H1 (cell line): ENCODE data around the gene VRK2. TPM values are rescaled to one million over a fixed set of nuclear protein-coding genes. Genes with fewer than 3 reads are reported as not detected.
"Not testable (repeated sequence)": the region's sequence is repeated elsewhere in the genome, so short reads cannot be mapped to it uniquely, and the experiment has no call there.

Experiments used
- CTCF ChIA-PET: fragments of 300-600 bp; sonication (Branson Sonifier 250); formaldehyde crosslinking; loops from one replicate; lab custom pipeline; 2021; ENCODE audit not compliant: partially characterized antibody; lab: Charles Lee
- POLR2A ChIA-PET: fragments of 300-600 bp; sonication (Branson Sonifier 250); formaldehyde crosslinking; loops from one replicate; lab custom pipeline; 2021; ENCODE audit warnings: inconsistent platforms; ENCODE audit not compliant: partially characterized antibody; lab: Charles Lee
- DNase-seq, 2 experiments: peaks; one replicate each; pipeline versions ENCODE4 v3.0.0 to v3.0.0-alpha.2; 2010 to 2022; ENCODE audit warnings: low spot score in 2 of 2, low read depth in 1 of 2, mixed read lengths in 1 of 2
- FAIRE-seq: peaks from 2 replicates; lab custom pipeline; 2011; peaks lifted over from hg19 to GRCh38; lab: Jason Lieb, UNC
- H2AFZ ChIP-seq: 2 replicates; pipeline ENCODE4 v1.8.1; 2012; ENCODE audit warnings: low read length, inconsistent platforms
- H2AK5ac ChIP-seq: 2 replicates; pipeline ENCODE4 v1.6.1; 2013; ENCODE audit warnings: low read depth, low read length
- H2BK120ac ChIP-seq: replicated peaks from 2 replicates; pipeline ENCODE3; 2013; ENCODE audit warnings: low read depth, low read length, inconsistent platforms
- H2BK12ac ChIP-seq: 2 replicates; pipeline ENCODE4 v1.6.1; 2013; ENCODE audit warnings: low read depth, low read length
- H2BK15ac ChIP-seq: 2 replicates; pipeline ENCODE4 v1.6.1; 2013; ENCODE audit warnings: low read length
- H2BK20ac ChIP-seq: 2 replicates; pipeline ENCODE4 v1.6.1; 2013; ENCODE audit warnings: low read length
- H2BK5ac ChIP-seq: 2 replicates; pipeline ENCODE4 v1.6.1; 2013; ENCODE audit warnings: low read depth, low read length
- H3K14ac ChIP-seq: 2 replicates; pipeline ENCODE4 v1.6.1; 2013; ENCODE audit warnings: inconsistent platforms; ENCODE audit not compliant: insufficient read length
- H3K18ac ChIP-seq: 2 replicates; pipeline ENCODE4 v1.6.1; 2013; ENCODE audit warnings: low read length; ENCODE audit errors: extremely low read depth
- H3K23ac ChIP-seq: 2 replicates; pipeline ENCODE4 v1.6.1; 2013; ENCODE audit warnings: inconsistent platforms; ENCODE audit not compliant: insufficient read length
- H3K23me2 ChIP-seq: 2 replicates; pipeline ENCODE4 v1.6.1; 2013; ENCODE audit warnings: low read depth, low read length
- H3K27ac ChIP-seq: 2 replicates; pipeline ENCODE4 v1.6.1; 2011; ENCODE audit warnings: low read depth, low read length, inconsistent platforms
- H3K27me3 ChIP-seq, 4 experiments: replicated peaks in 1 of 4; 1 replicate in 1 of 4; 2 replicates in 3 of 4; pipeline versions ENCODE4 v1.6.1 to v1.8.1; 2011 to 2013; ENCODE audit warnings: low read length in 3 of 4, mild to moderate bottlenecking in 3 of 4, inconsistent platforms in 2 of 4, mixed read lengths in 2 of 4, moderate library complexity in 1 of 4; ENCODE audit not compliant: control insufficient read depth in 3 of 4, insufficient read depth in 3 of 4; ENCODE audit errors: extremely low read depth in 1 of 4
- H3K36me3 ChIP-seq, 4 experiments: 2 replicates each; pipeline versions ENCODE4 v1.6.1 to v1.8.1; 2011 to 2013; ENCODE audit warnings: mild to moderate bottlenecking in 4 of 4, low read length in 3 of 4, moderate library complexity in 2 of 4, control low read depth in 1 of 4, inconsistent platforms in 1 of 4; ENCODE audit not compliant: insufficient read depth in 4 of 4, control insufficient read depth in 2 of 4
- H3K4ac ChIP-seq: replicated peaks from 2 replicates; pipeline ENCODE3; 2013; ENCODE audit warnings: low read length, low read depth, mixed read lengths, inconsistent platforms; ENCODE audit not compliant: insufficient read length
- H3K4me1 ChIP-seq, 4 experiments: replicated peaks in 1 of 4; 1 replicate in 1 of 4; 2 replicates in 3 of 4; pipeline versions ENCODE4 v1.6.1 to v1.8.1; 2011 to 2013; ENCODE audit warnings: low read length in 3 of 4, inconsistent platforms in 2 of 4, mixed read lengths in 1 of 4; ENCODE audit not compliant: insufficient read depth in 4 of 4, control insufficient read depth in 3 of 4
- H3K4me2 ChIP-seq, 2 experiments: 2 replicates each; pipeline versions ENCODE4 v1.6.1 to v1.8.1; 2011 to 2013; ENCODE audit warnings: low read depth in 2 of 2, low read length in 2 of 2, control low read depth in 1 of 2, inconsistent platforms in 1 of 2, mild to moderate bottlenecking in 1 of 2; ENCODE audit not compliant: insufficient read depth in 1 of 2
- H3K4me3 ChIP-seq, 4 experiments: fragments of 200-600, 300-600 bp in 1 of 4; sonication (generic), shearing (Covaris generic), sonication (Bioruptor Twin) in 1 of 4; 2 replicates each; pipeline versions ENCODE4 v1.5.1 to v1.8.1; 2011 to 2016; ENCODE audit warnings: low read length in 4 of 4, low read depth in 3 of 4, control low read depth in 2 of 4, inconsistent platforms in 2 of 4, mild to moderate bottlenecking in 2 of 4, mixed read lengths in 1 of 4, moderate library complexity in 1 of 4; ENCODE audit not compliant: insufficient read depth in 2 of 4; ENCODE audit errors: extremely low read depth in 1 of 4
- H3K56ac ChIP-seq: replicated peaks from 2 replicates; pipeline ENCODE3; 2013; ENCODE audit warnings: low read depth, mild to moderate bottlenecking, mixed read lengths, low read length, inconsistent platforms; ENCODE audit not compliant: insufficient read length
- H3K79me1 ChIP-seq: 2 replicates; pipeline ENCODE4 v1.6.1; 2013; ENCODE audit warnings: low read depth, low read length, control low read depth
- H3K79me2 ChIP-seq, 2 experiments: 2 replicates each; pipeline versions ENCODE4 v1.6.1 to v1.8.1; 2012 to 2013; ENCODE audit warnings: low read length in 2 of 2, mild to moderate bottlenecking in 2 of 2, inconsistent platforms in 1 of 2; ENCODE audit not compliant: insufficient read depth in 2 of 2, control insufficient read depth in 1 of 2
- H3K9ac ChIP-seq, 4 experiments: replicated peaks in 1 of 4; 1 replicate in 1 of 4; 2 replicates in 3 of 4; pipeline versions ENCODE4 v1.6.1 to v1.8.1; 2011 to 2013; ENCODE audit warnings: low read depth in 3 of 4, low read length in 3 of 4, control low read depth in 2 of 4, mild to moderate bottlenecking in 2 of 4, moderate library complexity in 2 of 4, inconsistent platforms in 1 of 4; ENCODE audit errors: extremely low read depth in 1 of 4
- H3K9me3 ChIP-seq, 2 experiments: 2 replicates each; pipeline versions ENCODE4 v1.6.1 to v1.8.1; 2012 to 2013; ENCODE audit warnings: mild to moderate bottlenecking in 2 of 2, moderate library complexity in 2 of 2, control low read depth in 1 of 2, inconsistent platforms in 1 of 2, low read depth in 1 of 2, low read length in 1 of 2, mixed read lengths in 1 of 2; ENCODE audit not compliant: insufficient read depth in 2 of 2
- H4K20me1 ChIP-seq, 2 experiments: replicated peaks in 1 of 2; 2 replicates each; pipeline versions ENCODE3 to v1.8.1; 2011 to 2013; ENCODE audit warnings: inconsistent platforms in 2 of 2, low read length in 2 of 2, mild to moderate bottlenecking in 1 of 2; ENCODE audit not compliant: insufficient read depth in 2 of 2, control insufficient read depth in 1 of 2
- H4K5ac ChIP-seq: 2 replicates; pipeline ENCODE4 v1.6.1; 2013; ENCODE audit warnings: low read length, low read depth, mixed read lengths, inconsistent platforms; ENCODE audit not compliant: insufficient read length
- H4K8ac ChIP-seq: 2 replicates; pipeline ENCODE4 v1.8.0; 2013; ENCODE audit warnings: mild to moderate bottlenecking, moderate library complexity, low read length, inconsistent platforms; ENCODE audit not compliant: insufficient read depth; ENCODE audit errors: extremely low read depth
- H4K91ac ChIP-seq: replicated peaks from 2 replicates; pipeline ENCODE3; 2013; ENCODE audit warnings: low read length, mixed read lengths, inconsistent platforms; ENCODE audit not compliant: insufficient read length
- WGBS, 2 experiments: shearing (Covaris generic) in 1 of 2; methylation state at CpG; one replicate each; pipeline versions ENCODE4 v1.1.6 to v1.1.7; 2013 to 2015; ENCODE audit warnings: low lambda C conversion rate in 2 of 2, mixed read lengths in 2 of 2, inconsistent platforms in 1 of 2, low coverage in 1 of 2, missing lambda C conversion rate in 1 of 2; ENCODE audit not compliant: insufficient replicate concordance in 2 of 2, insufficient coverage in 1 of 2, insufficient read length in 1 of 2; ENCODE audit errors: extremely low coverage in 1 of 2, missing lambda C conversion rate in 1 of 2; 5-methylcytosine and 5-hydroxymethylcytosine counted together
- polyA plus RNA-seq, 7 experiments: library from polyadenylated mRNA; depleted of rRNA in 3 of 7; stranded (reverse) in 5 of 7; unstranded in 2 of 7; fragments of >200 nt in 5 of 7; fragments of 200-250 nt in 2 of 7; gene quantifications; 1 replicate in 5 of 7; 2 replicates in 1 of 7; 4 replicates in 1 of 7; pipeline versions ENCODE4 v1.2.1 to v1.2.3, GENCODE V29; 2011 to 2013; ENCODE audit warnings: missing spikeins in 2 of 7, mixed read lengths in 2 of 7
- total RNA-seq: library from RNA; stranded (reverse); fragmentation: NEBNext Ultra II Directional; extraction: Animal tissue kit (Norgen Biotek cat#: 25700); gene quantifications from 2 replicates; pipeline ENCODE4 v1.2.1, GENCODE V29; 2021

VRK2 gene
- total and polyA plus RNA-seq, 2 of the 8 experiments (the other 6 are each of a cell fraction or from before 2014, with no cell fraction given), result 7.6 to 27.8 TPM

DNA sequence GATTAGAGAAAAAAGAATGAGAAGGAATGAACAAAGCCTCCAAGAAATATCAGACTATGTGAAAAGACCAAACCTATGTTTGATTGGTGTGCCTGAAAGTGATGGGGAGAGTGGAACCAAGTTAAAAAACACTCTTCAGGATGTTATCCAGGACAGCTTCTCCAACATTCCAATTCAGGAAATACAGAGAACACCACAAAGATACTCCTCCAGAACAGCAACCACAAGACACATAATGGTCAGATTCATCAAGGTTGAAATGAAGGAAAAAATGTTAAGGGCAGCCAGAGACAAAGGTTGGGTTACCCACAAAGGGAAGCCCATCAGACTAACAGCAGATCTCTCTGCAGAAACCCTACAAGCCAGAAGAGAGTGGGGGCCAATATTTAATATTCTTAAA is 123.2 kb downstream of the VRK2 start:
- not testable (repeated sequence) for H4K5ac ChIP-seq, H3K9ac ChIP-seq, H3K27ac ChIP-seq, H3K79me1 ChIP-seq, H3K14ac ChIP-seq, H2AFZ ChIP-seq, H3K4ac ChIP-seq, H2AK5ac ChIP-seq, H4K8ac ChIP-seq, H3K9me3 ChIP-seq, H3K4me1 ChIP-seq, H3K4me3 ChIP-seq, H3K18ac ChIP-seq, H3K79me2 ChIP-seq, H2BK5ac ChIP-seq, H2BK15ac ChIP-seq, H2BK12ac ChIP-seq, H4K91ac ChIP-seq, H3K36me3 ChIP-seq, H3K27me3 ChIP-seq, H3K4me2 ChIP-seq, H3K23me2 ChIP-seq, H2BK120ac ChIP-seq, H4K20me1 ChIP-seq, H2BK20ac ChIP-seq, H3K23ac ChIP-seq, DNase-seq, H3K56ac ChIP-seq, FAIRE-seq
- ChIA-PET CTCF (interaction anchor here (1.4 kb wide), 1 partner anchor 12 kb away, joined by 4 read pairs; no protein-coding TSS in a partner anchor), POLR2A (interaction anchor here (0.7 to 1.3 kb wide), 2 partner anchors 39 to 124 kb away, joined by 3 to 4 read pairs; no protein-coding TSS in a partner anchor)

DNA sequence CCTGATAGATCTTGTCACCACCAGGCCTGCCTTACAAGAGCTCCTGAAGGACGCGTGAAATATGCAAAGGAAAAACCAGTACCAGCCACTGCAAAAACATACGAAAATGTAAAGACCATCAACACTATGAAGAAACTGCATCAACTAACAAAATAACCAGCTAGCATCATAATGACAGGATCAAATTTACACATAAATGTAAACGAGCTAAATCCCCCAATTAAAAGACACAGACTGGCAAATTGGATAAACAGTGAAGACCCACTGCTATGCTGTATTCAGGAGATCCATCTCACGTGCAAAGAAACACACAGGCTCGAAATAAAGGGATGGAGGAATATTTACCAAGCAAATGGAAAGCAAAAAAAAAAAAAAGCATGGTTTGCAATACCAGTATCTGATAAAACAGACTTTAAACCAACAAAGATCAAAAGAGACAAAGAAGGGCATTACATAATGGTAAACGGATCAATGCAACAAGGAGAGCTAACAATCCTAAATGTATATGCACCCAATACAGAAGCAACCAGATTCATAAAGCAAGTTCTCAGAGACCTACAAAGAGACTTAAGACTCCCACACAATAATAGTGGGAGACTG is 123.8 kb downstream of the VRK2 start:
- not testable (repeated sequence) for H3K79me1 ChIP-seq, H3K14ac ChIP-seq, H3K27me3 ChIP-seq, H2AFZ ChIP-seq, H3K4me1 ChIP-seq, H2BK15ac ChIP-seq, H3K23ac ChIP-seq, H3K4me2 ChIP-seq, H2BK5ac ChIP-seq, H2BK12ac ChIP-seq, H3K56ac ChIP-seq, H2AK5ac ChIP-seq, H3K4me3 ChIP-seq, H4K91ac ChIP-seq, H4K8ac ChIP-seq, H3K9ac ChIP-seq, FAIRE-seq, H3K4ac ChIP-seq, H2BK120ac ChIP-seq, H4K5ac ChIP-seq, DNase-seq, H3K9me3 ChIP-seq, H3K27ac ChIP-seq, H4K20me1 ChIP-seq, H3K36me3 ChIP-seq, H3K79me2 ChIP-seq, H3K23me2 ChIP-seq, H2BK20ac ChIP-seq, H3K18ac ChIP-seq
- WGBS, 2 experiments, result 92% methylated on average over 7 of the region's 7 CpGs; no CpG with 5 or more reads in 1 of the 2 experiments
- ChIA-PET CTCF (interaction anchor here (1.4 kb wide), 1 partner anchor 13 kb away, joined by 4 read pairs; no protein-coding TSS in a partner anchor), POLR2A (interaction anchor here (0.7 to 1.3 kb wide), 2 partner anchors 39 to 125 kb away, joined by 3 to 4 read pairs; no protein-coding TSS in a partner anchor)
